HG02840 (cell line): ENCODE data around the gene AQP1.
A peak's percentile ranks its signal among the peaks of the same experiment; 100 is the strongest.

Experiments used
- ATAC-seq: cut with Tn5 transposase; IDR thresholded peaks from one replicate; pipeline ENCODE4 v1.9.1; 2021; ENCODE audit warnings: mild to moderate bottlenecking, moderate library complexity, moderate number of reproducible peaks; ENCODE audit not compliant: unreplicated experiment, low FRiP score

Gene AQP1

GRCh38 chr7:30970594-30971094 lies 59.0 kb downstream of the AQP1 start:
- no peak for ATAC-seq

GRCh38 chr7:30971440-30971839 lies 59.8 kb downstream of the AQP1 start:
- no peak for ATAC-seq

GRCh38 chr7:30971840-30972563 lies 60.3 kb downstream of the AQP1 start:
- ATAC-seq: no peak

GRCh38 chr7:30973292-30973691 lies 61.6 kb downstream of the AQP1 start:
- no peak for ATAC-seq

GRCh38 chr7:30973791-30974604 lies 62.3 kb downstream of the AQP1 start:
- no peak for ATAC-seq

GRCh38 chr7:30974605-30975255 lies 63.1 kb downstream of the AQP1 start:
- ATAC-seq: peak; percentile 92
